Lower lobe of right lung (tissue), 2 donors: ENCODE results near the gene PLVAP. TPM values are rescaled to one million over a fixed set of nuclear protein-coding genes. Genes with fewer than 3 reads are reported as not detected.

Experiments used
- ATAC-seq, 2 donors: fragments of 200-7000 bp; cut with Tn5 transposase; one replicate each; pipeline ENCODE4 v1.9.1; 2020 to 2022; ENCODE audit warnings: mild to moderate bottlenecking in 2 of 2, moderate library complexity in 2 of 2
- DNase-seq: peaks from one replicate; pipeline ENCODE4 v3.0.0-alpha.2; 2020
- H3K27ac ChIP-seq: fragments of 200-600 bp; one replicate; pipeline ENCODE4 v1.8.0; 2022
- H3K27me3 ChIP-seq: fragments of 200-600 bp; one replicate; pipeline ENCODE4 v1.8.0; 2022; ENCODE audit warnings: low read depth
- H3K36me3 ChIP-seq: fragments of 200-600 bp; one replicate; pipeline ENCODE4 v1.8.0; 2022; ENCODE audit warnings: mild to moderate bottlenecking
- H3K4me1 ChIP-seq: fragments of 200-600 bp; one replicate; pipeline ENCODE4 v1.8.0; 2022
- H3K4me3 ChIP-seq: fragments of 200-600 bp; one replicate; pipeline ENCODE4 v1.8.0; 2022; ENCODE audit warnings: mild to moderate bottlenecking
- H3K9me3 ChIP-seq: fragments of 200-600 bp; one replicate; pipeline ENCODE4 v1.8.0; 2022
- intact Hi-C: fragments of 100-400 bp; cut with DNase I; formaldehyde crosslinking; loops from one replicate; pipeline ENCODE4 v1.11.0; 2022
- total RNA-seq: library from RNA; stranded (reverse); fragmentation: NEBNext Ultra II Directional; extraction: Animal tissue kit (Norgen Biotek cat#: 25700); gene quantifications from one replicate; pipeline ENCODE4 v1.2.1, GENCODE V29; 2021
- TF ChIP-seq, protein P1 (sequence below): fragments of 200-600 bp; IDR thresholded peaks from one replicate; pipeline ENCODE4 v1.8.0; 2022; ENCODE audit warnings: antibody characterized with exemption, mild to moderate bottlenecking
- donor health status: DM: no; HTN: yes; CAD: no; lungs with severe emphysema.

Gene PLVAP
- total RNA-seq, 1 donor from 2014 or later = 25.9 TPM

DNA sequence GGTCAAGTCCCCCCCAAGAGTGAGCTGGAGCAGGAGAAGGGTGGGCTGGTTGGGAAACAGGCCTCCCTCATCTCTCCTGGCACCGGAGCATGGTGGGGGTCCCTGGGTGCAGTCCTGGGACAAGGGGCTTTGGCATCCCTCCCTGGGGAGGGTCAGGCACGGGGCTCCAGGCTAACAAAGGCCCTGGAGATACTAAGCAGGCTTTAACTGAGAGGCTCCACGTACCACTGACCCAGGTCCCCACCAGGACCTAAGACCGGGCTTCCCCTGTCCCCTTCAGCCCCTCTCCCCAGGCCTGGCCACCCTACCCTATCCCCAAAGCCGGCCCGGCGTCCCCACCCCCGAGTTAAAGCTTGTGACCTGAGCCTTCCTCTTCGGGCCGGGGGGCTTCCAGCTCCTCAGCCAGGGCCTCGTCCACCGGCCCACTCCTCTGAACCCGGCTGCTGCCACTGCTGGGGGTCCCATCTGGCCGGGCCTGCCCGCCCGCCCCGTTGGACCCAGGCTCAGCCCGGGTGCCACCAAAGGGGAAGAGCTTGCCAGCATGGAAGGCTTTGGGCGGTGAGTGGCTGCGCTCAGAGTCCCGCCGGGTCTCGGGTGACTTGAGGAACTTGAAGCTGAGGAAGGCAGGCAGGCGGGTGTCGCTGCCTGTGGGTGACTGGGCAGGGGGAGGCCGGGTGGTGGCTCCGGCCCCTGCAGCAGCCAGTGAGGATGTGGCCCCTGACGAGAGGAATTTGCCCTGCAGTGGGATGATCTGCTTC is 52.6 kb downstream of the PLVAP start:
- ATAC-seq (no peak), DNase-seq (no peak)
- peaks cover 12% of the 10 kb centered on the region for H3K4me1 ChIP-seq
- H3K27me3 ChIP-seq = peaks cover 6% of the 10 kb centered on the region
- H3K27ac ChIP-seq = no peak overlapping the region
- intact Hi-C loops = no loop called here
- no peak overlapping the region for H3K4me3 ChIP-seq
- H3K36me3 ChIP-seq = peaks cover 27% of the 10 kb centered on the region
- no peaks in the 10 kb centered on the region for H3K9me3 ChIP-seq
- TF ChIP-seq, protein P1, sequence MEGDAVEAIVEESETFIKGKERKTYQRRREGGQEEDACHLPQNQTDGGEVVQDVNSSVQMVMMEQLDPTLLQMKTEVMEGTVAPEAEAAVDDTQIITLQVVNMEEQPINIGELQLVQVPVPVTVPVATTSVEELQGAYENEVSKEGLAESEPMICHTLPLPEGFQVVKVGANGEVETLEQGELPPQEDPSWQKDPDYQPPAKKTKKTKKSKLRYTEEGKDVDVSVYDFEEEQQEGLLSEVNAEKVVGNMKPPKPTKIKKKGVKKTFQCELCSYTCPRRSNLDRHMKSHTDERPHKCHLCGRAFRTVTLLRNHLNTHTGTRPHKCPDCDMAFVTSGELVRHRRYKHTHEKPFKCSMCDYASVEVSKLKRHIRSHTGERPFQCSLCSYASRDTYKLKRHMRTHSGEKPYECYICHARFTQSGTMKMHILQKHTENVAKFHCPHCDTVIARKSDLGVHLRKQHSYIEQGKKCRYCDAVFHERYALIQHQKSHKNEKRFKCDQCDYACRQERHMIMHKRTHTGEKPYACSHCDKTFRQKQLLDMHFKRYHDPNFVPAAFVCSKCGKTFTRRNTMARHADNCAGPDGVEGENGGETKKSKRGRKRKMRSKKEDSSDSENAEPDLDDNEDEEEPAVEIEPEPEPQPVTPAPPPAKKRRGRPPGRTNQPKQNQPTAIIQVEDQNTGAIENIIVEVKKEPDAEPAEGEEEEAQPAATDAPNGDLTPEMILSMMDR = no peak

DNA sequence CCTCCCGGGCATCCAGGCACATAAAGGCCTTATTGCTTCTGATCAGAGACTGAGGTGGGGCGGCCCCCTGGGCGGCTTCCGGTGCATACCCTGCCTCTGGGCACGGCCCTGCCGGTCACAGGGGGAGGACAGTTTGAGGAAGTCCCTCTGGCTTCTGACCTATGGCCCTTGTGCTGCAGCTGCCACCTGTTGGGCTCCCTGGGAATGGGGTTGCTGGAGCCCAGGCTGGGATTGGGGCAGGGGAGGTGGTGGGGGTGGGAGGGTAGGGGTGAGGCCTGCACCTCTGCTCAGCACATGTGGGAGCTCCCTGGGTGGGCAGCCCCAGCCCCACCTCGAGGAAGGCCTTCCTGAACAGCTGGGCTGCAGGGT is 53.2 kb downstream of the PLVAP start:
- intact Hi-C loops = no loop called here
- DNase-seq (peak; percentile 70), ATAC-seq (no peak)
- peaks cover 6% of the 10 kb centered on the region for H3K4me1 ChIP-seq
- H3K36me3 ChIP-seq = peaks cover 33% of the 10 kb centered on the region
- H3K27ac ChIP-seq = no peak overlapping the region
- H3K4me3 ChIP-seq = no peak overlapping the region
- no peaks in the 10 kb centered on the region for H3K9me3 ChIP-seq
- peaks cover under 1% of the 10 kb centered on the region for H3K27me3 ChIP-seq
- TF ChIP-seq, protein P1 = no peak

DNA sequence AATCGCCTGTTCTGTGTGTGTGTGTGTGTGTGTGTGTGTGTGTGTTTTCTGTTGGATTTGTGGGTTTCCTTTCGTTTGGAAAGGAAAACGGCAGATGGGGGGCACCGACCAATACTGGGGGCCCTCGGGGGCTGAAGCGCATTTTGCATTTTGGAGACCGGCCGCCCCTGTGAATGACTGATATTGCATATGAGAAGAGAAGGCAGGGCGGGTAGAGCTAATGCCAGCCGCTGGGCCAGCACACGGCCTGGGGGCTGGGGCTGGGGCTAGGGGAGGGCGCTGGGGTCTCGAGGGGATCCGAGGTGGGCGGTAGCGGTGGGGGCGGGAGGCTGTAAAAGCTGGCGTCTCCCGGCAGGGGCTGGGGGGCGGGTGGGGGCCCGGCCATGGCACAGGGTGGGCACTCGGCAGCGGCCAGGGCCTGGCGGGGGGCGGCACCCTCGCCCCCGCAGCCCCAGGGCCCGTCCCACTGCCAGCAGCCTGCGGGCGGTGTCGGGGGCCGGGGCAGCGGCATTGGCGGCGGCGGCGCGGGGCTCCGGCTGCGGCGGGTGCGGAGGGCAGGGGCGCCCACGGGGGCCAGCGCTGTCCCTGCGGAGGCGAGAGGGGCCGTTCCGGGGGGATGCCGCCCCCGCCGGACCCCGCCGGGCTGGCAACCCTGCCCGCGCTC is 53.7 kb downstream of the PLVAP start:
- H3K9me3 ChIP-seq = no peaks in the 10 kb centered on the region
- peaks cover 4% of the 10 kb centered on the region for H3K4me1 ChIP-seq
- peaks cover 35% of the 10 kb centered on the region for H3K36me3 ChIP-seq
- no peak overlapping the region for H3K27ac ChIP-seq
- DNase-seq = no peak
- H3K27me3 ChIP-seq = no peaks in the 10 kb centered on the region
- H3K4me3 ChIP-seq = no peak overlapping the region
- intact Hi-C loops = no loop called here
- TF ChIP-seq, protein P1 = no peak
- ATAC-seq = no peak

DNA sequence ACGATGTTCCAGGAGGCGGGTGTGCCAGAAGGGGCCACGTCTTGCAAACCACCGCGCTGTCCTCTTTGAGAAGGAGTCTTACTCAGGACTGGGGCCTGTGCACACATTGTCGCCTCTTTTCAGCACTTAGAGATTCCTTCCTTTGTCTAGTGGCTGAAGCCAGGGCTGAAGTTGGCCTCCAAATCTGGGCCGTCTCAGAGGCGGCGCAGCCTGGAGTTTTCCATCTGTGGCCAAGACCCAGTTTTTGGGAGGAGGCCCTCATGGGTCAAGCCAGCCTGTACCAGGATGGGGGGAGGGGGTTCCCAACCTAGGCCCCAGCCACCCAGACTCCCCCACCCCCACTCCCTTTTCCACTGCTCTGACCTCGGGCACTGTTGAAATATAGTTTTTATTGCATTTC is 54.3 kb downstream of the PLVAP start:
- no peaks in the 10 kb centered on the region for H3K9me3 ChIP-seq
- no peak overlapping the region for H3K4me3 ChIP-seq
- ATAC-seq (no peak), DNase-seq (no peak)
- TF ChIP-seq, protein P1 = no peak
- intact Hi-C loops = no loop called here
- no peaks in the 10 kb centered on the region for H3K27me3 ChIP-seq
- peaks cover 35% of the 10 kb centered on the region for H3K36me3 ChIP-seq
- H3K4me1 ChIP-seq = peaks cover 4% of the 10 kb centered on the region
- H3K27ac ChIP-seq = no peak overlapping the region

DNA sequence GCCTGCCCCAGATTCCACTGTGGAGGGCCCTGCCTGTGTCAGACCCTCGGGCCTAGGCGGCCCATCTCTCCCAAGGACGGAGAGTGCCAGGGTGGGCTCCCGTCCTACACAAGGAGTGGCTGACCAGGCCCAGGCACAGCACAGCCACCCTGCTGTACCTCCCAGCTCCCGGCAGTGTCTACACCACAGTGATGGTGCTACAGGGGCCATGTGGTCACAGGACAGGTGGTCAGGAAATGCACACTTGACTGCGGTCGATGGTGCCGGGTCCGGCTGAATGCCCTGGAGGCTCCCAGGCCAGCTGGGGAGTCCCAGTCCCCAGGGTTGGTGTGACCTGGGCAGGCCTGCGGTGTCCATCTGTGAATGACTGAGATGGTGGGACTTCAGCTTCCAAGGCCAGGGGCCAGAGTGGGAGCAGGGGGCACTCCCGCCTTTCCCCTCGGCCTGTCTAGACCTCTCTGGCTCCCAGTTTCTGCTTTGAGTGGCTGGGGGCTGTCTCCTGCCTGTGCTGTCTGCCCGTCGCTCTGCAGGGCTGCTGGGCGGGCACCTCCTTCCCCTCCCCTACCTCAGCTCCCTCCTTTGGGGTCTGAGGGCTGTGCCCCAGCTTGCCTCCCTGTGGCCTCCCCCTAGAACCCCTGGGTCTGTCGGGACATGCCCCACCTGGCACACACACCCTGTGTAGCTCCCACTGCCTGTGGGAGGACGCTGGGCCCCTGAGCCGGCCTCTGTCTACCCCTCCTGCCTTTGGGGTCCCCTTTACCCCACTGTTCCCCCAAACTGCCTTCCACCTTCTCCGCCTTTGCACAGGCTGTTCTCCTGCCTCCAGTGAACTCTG is 55.3 kb downstream of the PLVAP start:
- H3K9me3 ChIP-seq = no peaks in the 10 kb centered on the region
- H3K27me3 ChIP-seq = no peaks in the 10 kb centered on the region
- no peak overlapping the region for H3K27ac ChIP-seq
- ATAC-seq (no peak), DNase-seq (no peak)
- TF ChIP-seq, protein P1 = no peak
- H3K36me3 ChIP-seq = peaks cover 37% of the 10 kb centered on the region
- H3K4me3 ChIP-seq = no peak overlapping the region
- intact Hi-C loops = no loop called here
- H3K4me1 ChIP-seq = no peaks in the 10 kb centered on the region
